Smooth muscle cell (in vitro differentiated cells): ENCODE data around the gene RAN. TPM values are rescaled to one million over a fixed set of nuclear protein-coding genes. Genes with fewer than 3 reads are reported as not detected.
A peak's percentile ranks its signal among the peaks of the same experiment; 100 is the strongest.
"Not testable (repeated sequence)": the region's sequence is repeated elsewhere in the genome, so short reads cannot be mapped to it uniquely, and the experiment has no call there.

Experiments
- DNase-seq: peaks from one replicate; lab custom pipeline; 2025; ENCODE audit not compliant: unreplicated experiment; lab: John Stamatoyannopoulos, UW
- H2AFZ ChIP-seq: fragments of 200-600 bp; sonication (generic); 2 replicates; pipeline ENCODE4 v1.6.0; 2016; ENCODE audit warnings: antibody characterized with exemption, low read depth, mild to moderate bottlenecking
- H3F3A ChIP-seq: fragments of 200-600 bp; sonication (generic); 2 replicates; pipeline ENCODE4 v1.6.0; 2017; ENCODE audit warnings: antibody characterized with exemption, low read depth
- H3K27ac ChIP-seq: fragments of 200-600 bp; sonication (generic); 2 replicates; pipeline ENCODE4 v1.5.1; 2016; ENCODE audit warnings: low read depth, mild to moderate bottlenecking
- H3K27me3 ChIP-seq: fragments of 200-600 bp; sonication (generic); 2 replicates; pipeline ENCODE4 v1.6.1; 2016; ENCODE audit warnings: low read depth, mild to moderate bottlenecking
- H3K36me3 ChIP-seq: fragments of 200-600 bp; sonication (generic); 2 replicates; pipeline ENCODE4 v1.5.1; 2016; ENCODE audit warnings: low read depth
- H3K4me1 ChIP-seq: fragments of 200-600 bp; sonication (generic); 2 replicates; pipeline ENCODE4 v1.5.1; 2016; ENCODE audit warnings: low read depth
- H3K4me2 ChIP-seq: fragments of 200-600 bp; sonication (generic); 2 replicates; pipeline ENCODE4 v1.6.0; 2016; ENCODE audit warnings: mild to moderate bottlenecking
- H3K4me3 ChIP-seq: fragments of 200-600 bp; sonication (generic); 2 replicates; pipeline ENCODE4 v1.5.1; 2016; ENCODE audit warnings: mild to moderate bottlenecking
- H3K79me2 ChIP-seq: fragments of 200-600 bp; sonication (generic); 2 replicates; pipeline ENCODE4 v1.6.0; 2016; ENCODE audit warnings: low read depth, mild to moderate bottlenecking
- H3K9ac ChIP-seq: fragments of 200-600 bp; sonication (generic); 2 replicates; pipeline ENCODE4 v1.6.0; 2016; ENCODE audit warnings: low read depth
- H3K9me3 ChIP-seq: fragments of 200-600 bp; sonication (generic); replicated peaks from 2 replicates; pipeline ENCODE4 v1.5.1; 2016; ENCODE audit warnings: low read depth
- H4K20me1 ChIP-seq: fragments of 200-600 bp; sonication (generic); 2 replicates; pipeline ENCODE4 v1.6.0; 2016; ENCODE audit warnings: low read depth
- CTCF ChIP-seq: fragments of 200-600 bp; sonication (generic); IDR thresholded peaks from 2 replicates; pipeline ENCODE4 v1.5.1; 2017; ENCODE audit warnings: borderline replicate concordance, mild to moderate bottlenecking, antibody characterized with exemption; ENCODE audit not compliant: insufficient read depth, poor library complexity, severe bottlenecking
- WGBS: methylation state at CpG from one replicate; pipeline ENCODE4 v1.1.7; 2016; ENCODE audit warnings: low lambda C conversion rate; 5-methylcytosine and 5-hydroxymethylcytosine counted together
- polyA plus RNA-seq: library from polyadenylated mRNA; unstranded; fragments of >200 nt; fragmentation: Nextera tagmentation; extraction: Ambion mirVana; gene quantifications from 2 replicates; pipeline ENCODE4 v1.2.1, GENCODE V29; 2016
- total RNA-seq: library from RNA; depleted of rRNA; stranded (reverse); fragments of >200 nt; gene quantifications from 2 replicates; pipeline ENCODE4 v1.2.3, GENCODE V29; 2014

RAN gene
- total and polyA plus RNA-seq, 2 experiments from 2014 or later, result 367 to 595 TPM

- H3K9me3 ChIP-seq, result no peaks in the 10 kb centered on the region
- no peak for TF ChIP-seq CTCF
- H2AFZ ChIP-seq, result no peak overlapping the region
- no peaks in the 10 kb centered on the region for H3K36me3 ChIP-seq
- H3K4me2 ChIP-seq, result peak overlapping the region; percentile 23
- no peak for DNase-seq
- no peaks in the 10 kb centered on the region for H4K20me1 ChIP-seq
- WGBS, result 24% methylated on average over 7 of the region's 7 CpGs
- peak overlapping the region; percentile 51 for H3K27ac ChIP-seq
- no peak overlapping the region for H3K9ac ChIP-seq
- H3K4me1 ChIP-seq, result no peaks in the 10 kb centered on the region
- H3K27me3 ChIP-seq, result no peaks in the 10 kb centered on the region
- no peaks in the 10 kb centered on the region for H3K79me2 ChIP-seq
- H3F3A ChIP-seq, result peaks cover 19% of the 10 kb centered on the region
- H3K4me3 ChIP-seq, result no peak overlapping the region
These were observed 24.8 kb upstream of the RAN start for GRCh38 chr12:130847112-130847511.

- not testable (repeated sequence) for H3K27ac ChIP-seq, H3K9ac ChIP-seq, H3K4me3 ChIP-seq, H3K9me3 ChIP-seq, H4K20me1 ChIP-seq, H3K4me1 ChIP-seq, DNase-seq, H2AFZ ChIP-seq, H3K27me3 ChIP-seq, H3K79me2 ChIP-seq, H3K36me3 ChIP-seq
- Histone ChIP-seq H3K4me2 (peak overlapping the region; percentile 23), H3F3A (peaks cover 19% of the 10 kb centered on the region)
- WGBS, result 96% methylated on average over 6 of the region's 6 CpGs
These were observed 23.8 kb upstream of the RAN start for GRCh38 chr12:130848105-130848504.

GRCh38 chr12:130848785-130849305 lies 23.0 kb upstream of the RAN start:
- not testable (repeated sequence) for H4K20me1 ChIP-seq, H3K9ac ChIP-seq, H3K27ac ChIP-seq, H3K9me3 ChIP-seq, H2AFZ ChIP-seq, H3K27me3 ChIP-seq, H3K4me2 ChIP-seq, H3K4me1 ChIP-seq, DNase-seq, H3K79me2 ChIP-seq, H3K36me3 ChIP-seq, H3K4me3 ChIP-seq
- peaks cover 19% of the 10 kb centered on the region for H3F3A ChIP-seq
- WGBS, result 100% methylated on average over 1 of the region's 1 CpG

- H3K4me1 ChIP-seq, result no peaks in the 10 kb centered on the region
- H3K9ac ChIP-seq, result no peak overlapping the region
- H3K4me3 ChIP-seq, result no peak overlapping the region
- H3K4me2 ChIP-seq, result peak overlapping the region; percentile 35
- peaks cover 19% of the 10 kb centered on the region for H3F3A ChIP-seq
- no peak for DNase-seq
- H3K79me2 ChIP-seq, result no peaks in the 10 kb centered on the region
- peaks cover 9% of the 10 kb centered on the region for H3K27me3 ChIP-seq
- H3K27ac ChIP-seq, result no peak overlapping the region
- H3K9me3 ChIP-seq, result no peaks in the 10 kb centered on the region
- 43% methylated on average over 7 of the region's 7 CpGs for WGBS
- H3K36me3 ChIP-seq, result no peaks in the 10 kb centered on the region
- H4K20me1 ChIP-seq, result no peaks in the 10 kb centered on the region
- H2AFZ ChIP-seq, result no peak overlapping the region
- no peak for TF ChIP-seq CTCF
These were observed 22.1 kb upstream of the RAN start for GRCh38 chr12:130849561-130850417.
